Breast epithelium (tissue), 3 donors: ENCODE data around the gene TGM3.

ENCODE experiments used
- POLR2A ChIP-seq: fragments of 450-650 bp; IDR thresholded peaks from one replicate; pipeline ENCODE4 v1.6.1; 2016; ENCODE audit warnings: antibody characterized with exemption, mild to moderate bottlenecking, moderate library complexity
- TF ChIP-seq, protein P1 (sequence below), 3 donors: fragments of 450-650 bp; IDR thresholded peaks; one replicate each; pipeline ENCODE4 v1.5.1; 2016 to 2017; ENCODE audit warnings: antibody characterized with exemption in 3 of 3, mild to moderate bottlenecking in 3 of 3, moderate library complexity in 3 of 3

GRCh38 chr20:2249935-2250334, 45.9 kb upstream of the TGM3 start:
- TF ChIP-seq POLR2A: no peak
- TF ChIP-seq, protein P1, sequence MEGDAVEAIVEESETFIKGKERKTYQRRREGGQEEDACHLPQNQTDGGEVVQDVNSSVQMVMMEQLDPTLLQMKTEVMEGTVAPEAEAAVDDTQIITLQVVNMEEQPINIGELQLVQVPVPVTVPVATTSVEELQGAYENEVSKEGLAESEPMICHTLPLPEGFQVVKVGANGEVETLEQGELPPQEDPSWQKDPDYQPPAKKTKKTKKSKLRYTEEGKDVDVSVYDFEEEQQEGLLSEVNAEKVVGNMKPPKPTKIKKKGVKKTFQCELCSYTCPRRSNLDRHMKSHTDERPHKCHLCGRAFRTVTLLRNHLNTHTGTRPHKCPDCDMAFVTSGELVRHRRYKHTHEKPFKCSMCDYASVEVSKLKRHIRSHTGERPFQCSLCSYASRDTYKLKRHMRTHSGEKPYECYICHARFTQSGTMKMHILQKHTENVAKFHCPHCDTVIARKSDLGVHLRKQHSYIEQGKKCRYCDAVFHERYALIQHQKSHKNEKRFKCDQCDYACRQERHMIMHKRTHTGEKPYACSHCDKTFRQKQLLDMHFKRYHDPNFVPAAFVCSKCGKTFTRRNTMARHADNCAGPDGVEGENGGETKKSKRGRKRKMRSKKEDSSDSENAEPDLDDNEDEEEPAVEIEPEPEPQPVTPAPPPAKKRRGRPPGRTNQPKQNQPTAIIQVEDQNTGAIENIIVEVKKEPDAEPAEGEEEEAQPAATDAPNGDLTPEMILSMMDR (IDR thresholded peaks at IDR 0.05): no peak
